ENCODE measurements around the gene VGLL1. TPM values are rescaled to one million over a fixed set of nuclear protein-coding genes. Genes with fewer than 3 reads are reported as not detected.

VGLL1 gene
- polyA plus RNA-seq, 3 donors: not detected

DNA sequence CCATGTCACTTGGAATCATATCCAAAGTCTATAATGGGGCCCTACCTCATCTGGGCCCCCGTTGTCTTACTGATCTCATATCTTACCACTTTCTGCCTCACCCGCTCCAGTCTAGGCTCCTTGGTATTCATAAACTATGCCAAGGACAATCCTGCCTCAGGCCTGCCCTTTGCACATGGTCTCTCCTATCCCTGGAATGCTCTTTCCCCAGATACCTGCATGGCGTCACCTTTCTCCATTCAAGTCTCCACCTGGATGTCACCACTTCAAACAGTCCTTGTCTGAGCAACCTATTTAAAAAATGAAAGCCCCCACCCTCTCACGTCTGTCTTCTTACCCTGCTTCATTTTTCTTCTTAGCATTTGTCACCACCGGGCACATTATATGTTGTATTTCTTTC lies 8.2 kb downstream of the VGLL1 start:
- TF ChIP-seq, protein P1, sequence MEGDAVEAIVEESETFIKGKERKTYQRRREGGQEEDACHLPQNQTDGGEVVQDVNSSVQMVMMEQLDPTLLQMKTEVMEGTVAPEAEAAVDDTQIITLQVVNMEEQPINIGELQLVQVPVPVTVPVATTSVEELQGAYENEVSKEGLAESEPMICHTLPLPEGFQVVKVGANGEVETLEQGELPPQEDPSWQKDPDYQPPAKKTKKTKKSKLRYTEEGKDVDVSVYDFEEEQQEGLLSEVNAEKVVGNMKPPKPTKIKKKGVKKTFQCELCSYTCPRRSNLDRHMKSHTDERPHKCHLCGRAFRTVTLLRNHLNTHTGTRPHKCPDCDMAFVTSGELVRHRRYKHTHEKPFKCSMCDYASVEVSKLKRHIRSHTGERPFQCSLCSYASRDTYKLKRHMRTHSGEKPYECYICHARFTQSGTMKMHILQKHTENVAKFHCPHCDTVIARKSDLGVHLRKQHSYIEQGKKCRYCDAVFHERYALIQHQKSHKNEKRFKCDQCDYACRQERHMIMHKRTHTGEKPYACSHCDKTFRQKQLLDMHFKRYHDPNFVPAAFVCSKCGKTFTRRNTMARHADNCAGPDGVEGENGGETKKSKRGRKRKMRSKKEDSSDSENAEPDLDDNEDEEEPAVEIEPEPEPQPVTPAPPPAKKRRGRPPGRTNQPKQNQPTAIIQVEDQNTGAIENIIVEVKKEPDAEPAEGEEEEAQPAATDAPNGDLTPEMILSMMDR (IDR thresholded peaks at IDR 0.05): no peak
- H3K4me1 ChIP-seq (ENCODE audit: control insufficient read depth in 1 of 2, insufficient read depth in 2 of 2, low read length in 2 of 2): no peaks in the 10 kb centered on the region
- 93% methylated on average over 2 of the region's 5 CpGs for WGBS (ENCODE audit: insufficient coverage)
- H3K27ac ChIP-seq (ENCODE audit: low read depth in 1 of 2, low read length in 2 of 2): no peak overlapping the region
- H4K20me1 ChIP-seq (ENCODE audit: insufficient read depth, low read length): no peaks in the 10 kb centered on the region
- Mint-ChIP-seq H3K27ac (peak overlapping the region in 1 of 7 donors; percentile 32), H3K36me3 (no peaks in the 10 kb centered on the region), H3K4me1 (no peaks in the 10 kb centered on the region), H3K27me3 (ENCODE audit: low read depth in 3 of 3) (peaks cover 0 to 5% (median 2%) of the 10 kb centered on the region in 3 donors), H3K4me3 (no peak overlapping the region), H3K9me3 (no peaks in the 10 kb centered on the region)
- no peak overlapping the region for H3K4me2 ChIP-seq (replicated peaks; ENCODE audit: extremely low read depth, low read length, poor library complexity, severe bottlenecking)
- DNase-seq: no peak
- H2AFZ ChIP-seq (ENCODE audit: insufficient read depth, low read depth, low read length, poor library complexity, severe bottlenecking): no peak overlapping the region
- no peaks in the 10 kb centered on the region for H3K79me2 ChIP-seq (ENCODE audit: insufficient read depth, low read length)
- intact Hi-C loops (cut with micrococcal nuclease): no loop called here
- no peaks in the 10 kb centered on the region for H3K36me3 ChIP-seq (replicated peaks in 1 of 2; ENCODE audit: control insufficient read depth in 1 of 2, insufficient read depth in 2 of 2, low read length in 2 of 2)
- no peaks in the 10 kb centered on the region for H3K9me3 ChIP-seq (replicated peaks in 1 of 2; ENCODE audit: control insufficient read depth in 1 of 2, insufficient read depth in 1 of 2, low read length in 2 of 2)
- no peak overlapping the region for H3K9ac ChIP-seq (ENCODE audit: insufficient read depth, low read length, poor library complexity, severe bottlenecking)
- no peak overlapping the region for H3K4me3 ChIP-seq (replicated peaks in 1 of 3; ENCODE audit: low read depth in 2 of 3, low read length in 3 of 3)
- H3K27me3 ChIP-seq (ENCODE audit: control insufficient read depth in 2 of 2, insufficient read depth in 2 of 2, low read length in 2 of 2): peaks cover 0 to 3% of the 10 kb centered on the region in 2 donors

DNA sequence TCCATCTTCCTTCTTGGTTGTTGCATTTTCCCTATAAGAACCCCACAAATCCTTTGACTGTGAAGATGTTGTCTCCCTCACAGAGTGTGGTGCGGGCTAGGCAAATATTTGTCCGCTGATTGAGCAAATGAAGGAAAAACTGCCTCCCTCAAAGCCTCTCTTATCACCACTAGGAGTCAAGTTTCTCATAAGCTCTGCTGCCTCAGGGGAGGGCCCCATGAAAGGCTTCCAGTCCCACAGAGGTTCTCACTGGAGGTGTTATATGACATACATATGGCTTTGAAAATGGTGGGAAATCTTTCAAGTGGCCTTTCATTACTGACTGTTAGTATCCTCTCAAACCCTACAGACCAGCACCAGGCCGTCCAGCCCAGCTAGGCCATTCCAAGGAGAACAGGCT lies 9.3 kb downstream of the VGLL1 start:
- no peaks in the 10 kb centered on the region for H3K9me3 Mint-ChIP-seq
- Histone ChIP-seq H3K27me3 (ENCODE audit: control insufficient read depth in 2 of 2, insufficient read depth in 2 of 2, low read length in 2 of 2) (peaks cover 0 to 3% of the 10 kb centered on the region in 2 donors), H3K4me3 (replicated peaks in 1 of 3; ENCODE audit: low read depth in 2 of 3, low read length in 3 of 3) (no peak overlapping the region), H3K79me2 (ENCODE audit: insufficient read depth, low read length) (no peaks in the 10 kb centered on the region), H3K4me2 (replicated peaks; ENCODE audit: extremely low read depth, low read length, poor library complexity, severe bottlenecking) (no peak overlapping the region), H2AFZ (ENCODE audit: insufficient read depth, low read depth, low read length, poor library complexity, severe bottlenecking) (no peak overlapping the region), H3K4me1 (ENCODE audit: control insufficient read depth in 1 of 2, insufficient read depth in 2 of 2, low read length in 2 of 2) (no peaks in the 10 kb centered on the region), H4K20me1 (ENCODE audit: insufficient read depth, low read length) (no peaks in the 10 kb centered on the region), H3K36me3 (replicated peaks in 1 of 2; ENCODE audit: control insufficient read depth in 1 of 2, insufficient read depth in 2 of 2, low read length in 2 of 2) (no peaks in the 10 kb centered on the region), H3K27ac (ENCODE audit: low read depth in 1 of 2, low read length in 2 of 2) (no peak overlapping the region), H3K9me3 (replicated peaks in 1 of 2; ENCODE audit: control insufficient read depth in 1 of 2, insufficient read depth in 1 of 2, low read length in 2 of 2) (no peaks in the 10 kb centered on the region), H3K9ac (ENCODE audit: insufficient read depth, low read length, poor library complexity, severe bottlenecking) (no peak overlapping the region)
- TF ChIP-seq, protein P1 (IDR thresholded peaks at IDR 0.05): no peak
- no peak overlapping the region for H3K4me3 Mint-ChIP-seq
- no peak for DNase-seq
- no peaks in the 10 kb centered on the region for H3K4me1 Mint-ChIP-seq
- WGBS (ENCODE audit: insufficient coverage): no CpG with 5 or more reads among the region's 3 CpGs
- intact Hi-C loops (cut with micrococcal nuclease): no loop called here
- H3K27ac Mint-ChIP-seq: no peak overlapping the region
- H3K36me3 Mint-ChIP-seq: no peaks in the 10 kb centered on the region
- peaks cover 0 to 4% (median 2%) of the 10 kb centered on the region in 3 donors for H3K27me3 Mint-ChIP-seq (ENCODE audit: low read depth in 3 of 3)

Data from CD14-positive monocyte (primary cell).